Esophagus muscularis mucosa (tissue), 4 donors: Measurements from ENCODE around the gene SLFN5. TPM values are rescaled to one million over a fixed set of nuclear protein-coding genes. Genes with fewer than 3 reads are reported as not detected.

ENCODE experiments used
- DNase-seq: peaks from one replicate; pipeline ENCODE4 v3.0.0-alpha.2; 2017; ENCODE audit errors: extremely low spot score
- H3K27ac ChIP-seq, 4 donors: fragments of 200-600 bp; sonication (generic); replicated peaks in 1 of 4; 1 replicate in 3 of 4; 2 replicates in 1 of 4; pipeline ENCODE4 v1.5.1; 2016 to 2019; ENCODE audit warnings: mild to moderate bottlenecking in 1 of 4
- H3K27me3 ChIP-seq, 4 donors: fragments of 200-600 bp; sonication (generic); one replicate each; pipeline versions ENCODE4 v1.5.1 to v1.6.0; 2016 to 2019
- H3K36me3 ChIP-seq, 4 donors: fragments of 200-600 bp; sonication (generic); one replicate each; pipeline ENCODE4 v1.5.1; 2016 to 2019
- H3K4me1 ChIP-seq, 4 donors: fragments of 200-600 bp; sonication (generic); one replicate each; pipeline ENCODE4 v1.5.1; 2016 to 2019
- H3K4me3 ChIP-seq, 4 donors: fragments of 200-600 bp; sonication (generic); 1 replicate in 2 of 4; 2 replicates in 2 of 4; pipeline ENCODE4 v1.5.1; 2016 to 2019; ENCODE audit warnings: mild to moderate bottlenecking in 4 of 4, moderate library complexity in 1 of 4
- H3K9me3 ChIP-seq, 4 donors: fragments of 200-600 bp; sonication (generic); 1 replicate in 3 of 4; 2 replicates in 1 of 4; pipeline ENCODE4 v1.5.1; 2016 to 2019
- EP300 ChIP-seq: sonication (generic); formaldehyde crosslinking; IDR thresholded peaks from one replicate; pipeline ENCODE4 v1.6.1; 2017; ENCODE audit warnings: antibody characterized with exemption
- POLR2A ChIP-seq: fragments of 450-650 bp; IDR thresholded peaks from one replicate; pipeline ENCODE4 v1.6.1; 2017; ENCODE audit warnings: antibody characterized with exemption, moderate library complexity, mild to moderate bottlenecking, low read depth
- POLR2AphosphoS5 ChIP-seq, 2 donors: sonication (generic); formaldehyde crosslinking; IDR thresholded peaks; one replicate each; pipeline ENCODE4 v1.6.1; 2017; ENCODE audit warnings: antibody characterized with exemption in 2 of 2
- WGBS: methylation state at CpG from one replicate; pipeline ENCODE4 v1.1.5; 2018; 5-methylcytosine and 5-hydroxymethylcytosine counted together
- intact Hi-C: fragments of 100-400 bp; cut with DNase I; formaldehyde crosslinking; loops from one replicate; pipeline ENCODE4 v1.15.1; 2023
- total RNA-seq, 4 donors: library from RNA; depleted of rRNA; stranded (reverse); fragments of >200 nt; gene quantifications; one replicate each; pipeline versions ENCODE4 v1.1.0 to v1.2.1, GENCODE V29; 2016
- TF ChIP-seq, protein P1 (sequence below), 3 experiments: fragments of 200-600 bp in 2 of 3; fragments of 450-650 bp in 1 of 3; sonication (generic) in 2 of 3; IDR thresholded peaks; one replicate each; pipeline ENCODE4 v1.5.1; 2017 to 2019; ENCODE audit warnings: antibody characterized with exemption in 3 of 3, mild to moderate bottlenecking in 2 of 3, moderate library complexity in 1 of 3

The SLFN5 gene
- total RNA-seq, 4 donors from 2014 or later = 17.9 to 33.4 (median 26.9) TPM

DNA sequence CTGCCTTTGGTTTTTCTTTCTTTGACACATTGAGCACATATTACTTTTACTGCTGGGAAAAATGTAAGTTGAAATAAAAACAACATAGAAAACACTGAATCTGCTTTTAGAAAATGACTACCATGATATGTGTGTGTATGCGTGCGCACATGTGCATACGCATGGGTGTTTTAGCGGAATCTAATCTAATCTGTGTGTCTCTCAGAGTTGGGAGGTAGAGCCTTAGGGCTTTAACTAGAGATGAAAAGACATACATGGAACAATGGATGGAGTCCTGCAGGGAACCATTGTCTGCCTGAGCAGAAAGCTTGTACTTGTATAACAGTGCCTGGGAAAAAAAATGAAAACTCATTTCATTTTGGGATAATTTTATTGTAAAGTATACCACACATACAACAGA is 12.4 kb downstream of the SLFN5 start:
- Histone ChIP-seq H3K27me3 (no peaks in the 10 kb centered on the region), H3K36me3 (peaks cover 5 to 18% (median 9%) of the 10 kb centered on the region in 4 donors), H3K4me1 (peaks cover 43 to 70% (median 58%) of the 10 kb centered on the region in 4 donors), H3K9me3 (no peaks in the 10 kb centered on the region), H3K27ac (peak overlapping the region in 3 of 4 donors; percentile 79 to 85 (median 82)), H3K4me3 (no peak overlapping the region)
- DNase-seq = no peak
- TF ChIP-seq EP300 (no peak), POLR2A (no peak), POLR2AphosphoS5 (IDR thresholded peaks at IDR 0.05) (no peak)
- TF ChIP-seq, protein P1, sequence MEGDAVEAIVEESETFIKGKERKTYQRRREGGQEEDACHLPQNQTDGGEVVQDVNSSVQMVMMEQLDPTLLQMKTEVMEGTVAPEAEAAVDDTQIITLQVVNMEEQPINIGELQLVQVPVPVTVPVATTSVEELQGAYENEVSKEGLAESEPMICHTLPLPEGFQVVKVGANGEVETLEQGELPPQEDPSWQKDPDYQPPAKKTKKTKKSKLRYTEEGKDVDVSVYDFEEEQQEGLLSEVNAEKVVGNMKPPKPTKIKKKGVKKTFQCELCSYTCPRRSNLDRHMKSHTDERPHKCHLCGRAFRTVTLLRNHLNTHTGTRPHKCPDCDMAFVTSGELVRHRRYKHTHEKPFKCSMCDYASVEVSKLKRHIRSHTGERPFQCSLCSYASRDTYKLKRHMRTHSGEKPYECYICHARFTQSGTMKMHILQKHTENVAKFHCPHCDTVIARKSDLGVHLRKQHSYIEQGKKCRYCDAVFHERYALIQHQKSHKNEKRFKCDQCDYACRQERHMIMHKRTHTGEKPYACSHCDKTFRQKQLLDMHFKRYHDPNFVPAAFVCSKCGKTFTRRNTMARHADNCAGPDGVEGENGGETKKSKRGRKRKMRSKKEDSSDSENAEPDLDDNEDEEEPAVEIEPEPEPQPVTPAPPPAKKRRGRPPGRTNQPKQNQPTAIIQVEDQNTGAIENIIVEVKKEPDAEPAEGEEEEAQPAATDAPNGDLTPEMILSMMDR (IDR thresholded peaks at IDR 0.05) = no peak
- 98% methylated on average over 4 of the region's 4 CpGs for WGBS
- intact Hi-C loops = no loop called here

DNA sequence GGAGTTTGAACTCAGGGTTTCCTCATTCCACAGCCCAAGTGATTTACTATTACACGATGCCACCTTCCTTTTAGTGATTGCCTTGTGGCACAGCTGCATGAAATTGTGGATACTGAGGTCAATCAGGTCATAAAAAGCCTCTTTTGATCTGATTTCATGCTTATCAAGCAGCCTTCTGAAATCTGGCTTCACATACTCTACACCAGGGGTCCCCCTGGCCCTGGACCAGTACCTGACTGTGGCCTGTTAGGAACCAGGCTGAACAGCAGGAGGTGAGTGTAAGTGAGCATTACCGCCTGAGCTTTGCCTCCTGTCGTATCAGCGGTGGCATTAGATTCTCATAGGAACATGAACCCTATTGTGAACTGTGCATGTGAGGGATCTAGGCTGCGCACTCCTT is 13.8 kb downstream of the SLFN5 start:
- WGBS = 86% methylated on average over 5 of the region's 5 CpGs
- Histone ChIP-seq H3K36me3 (peaks cover 8 to 32% (median 15%) of the 10 kb centered on the region in 4 donors), H3K27me3 (no peaks in the 10 kb centered on the region), H3K9me3 (no peaks in the 10 kb centered on the region), H3K4me3 (no peak overlapping the region), H3K27ac (peak overlapping the region; percentile 14 to 53 (median 44)), H3K4me1 (peaks cover 43 to 70% (median 58%) of the 10 kb centered on the region in 4 donors)
- intact Hi-C loops = no loop called here
- TF ChIP-seq POLR2AphosphoS5 (IDR thresholded peaks at IDR 0.05) = no peak
- TF ChIP-seq EP300 = no peak
- TF ChIP-seq POLR2A = no peak
- no peak for DNase-seq

DNA sequence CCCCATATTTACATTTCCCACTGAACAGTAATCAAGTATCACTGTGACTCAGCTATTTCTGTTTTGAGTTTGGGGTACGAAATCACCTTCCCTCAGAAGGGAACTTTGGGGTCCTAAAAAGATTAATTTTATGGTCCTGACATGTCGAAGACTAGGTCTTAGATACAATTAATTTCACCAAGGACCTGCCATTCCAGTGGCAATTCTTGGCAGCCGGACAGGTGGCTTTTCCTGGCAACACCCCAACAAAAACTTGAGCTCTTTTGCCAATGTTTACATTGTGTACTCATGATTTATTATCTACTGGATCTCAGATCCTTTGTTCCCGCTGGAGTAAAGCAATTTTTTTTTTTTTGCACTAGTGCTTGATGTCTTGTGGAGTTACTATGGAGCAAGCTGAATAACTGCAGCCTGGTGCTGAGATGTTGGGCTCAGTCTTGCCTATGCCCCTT is 14.4 kb downstream of the SLFN5 start:
- DNase-seq = no peak
- H3K9me3 ChIP-seq = no peaks in the 10 kb centered on the region
- H3K27ac ChIP-seq = peak overlapping the region; percentile 14 to 46 (median 44)
- peaks cover 38 to 64% (median 54%) of the 10 kb centered on the region in 4 donors for H3K4me1 ChIP-seq
- TF ChIP-seq EP300 = no peak
- TF ChIP-seq, protein P1 (IDR thresholded peaks at IDR 0.05) = peak in 1 of 3 experiments; percentile 21
- TF ChIP-seq POLR2A = no peak
- peak; percentile 50 to 69 for TF ChIP-seq POLR2AphosphoS5 (IDR thresholded peaks at IDR 0.05)
- H3K27me3 ChIP-seq = no peaks in the 10 kb centered on the region
- peaks cover 12 to 38% (median 21%) of the 10 kb centered on the region in 4 donors for H3K36me3 ChIP-seq
- intact Hi-C loops = no loop called here
- 17% methylated on average over 4 of the region's 4 CpGs for WGBS
- H3K4me3 ChIP-seq = no peak overlapping the region

DNA sequence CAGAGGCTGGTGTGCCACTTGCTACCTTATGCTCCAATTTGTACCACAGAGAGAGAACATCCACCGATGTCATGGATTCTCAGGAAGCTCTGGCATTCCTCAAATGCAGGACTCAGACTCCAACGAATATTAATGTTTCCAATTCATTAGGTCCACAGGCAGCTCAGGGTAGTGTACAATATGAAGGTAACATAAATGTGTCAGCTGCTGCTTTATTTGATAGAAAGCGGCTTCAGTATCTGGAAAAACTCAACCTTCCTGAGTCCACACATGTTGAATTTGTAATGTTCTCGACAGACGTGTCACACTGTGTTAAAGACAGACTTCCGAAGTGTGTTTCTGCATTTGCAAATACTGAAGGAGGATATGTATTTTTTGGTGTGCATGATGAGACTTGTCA is 16.1 kb downstream of the SLFN5 start:
- Histone ChIP-seq H3K36me3 (peaks cover 25 to 54% (median 36%) of the 10 kb centered on the region in 4 donors), H3K4me1 (peaks cover 28 to 48% (median 39%) of the 10 kb centered on the region in 4 donors), H3K27ac (no peak overlapping the region), H3K4me3 (no peak overlapping the region), H3K27me3 (no peaks in the 10 kb centered on the region), H3K9me3 (no peaks in the 10 kb centered on the region)
- TF ChIP-seq, protein P1 (IDR thresholded peaks at IDR 0.05) = no peak
- TF ChIP-seq POLR2A (no peak), EP300 (no peak), POLR2AphosphoS5 (IDR thresholded peaks at IDR 0.05) (no peak)
- intact Hi-C loops = no loop called here
- DNase-seq = no peak
- WGBS = 80% methylated on average over 6 of the region's 6 CpGs

DNA sequence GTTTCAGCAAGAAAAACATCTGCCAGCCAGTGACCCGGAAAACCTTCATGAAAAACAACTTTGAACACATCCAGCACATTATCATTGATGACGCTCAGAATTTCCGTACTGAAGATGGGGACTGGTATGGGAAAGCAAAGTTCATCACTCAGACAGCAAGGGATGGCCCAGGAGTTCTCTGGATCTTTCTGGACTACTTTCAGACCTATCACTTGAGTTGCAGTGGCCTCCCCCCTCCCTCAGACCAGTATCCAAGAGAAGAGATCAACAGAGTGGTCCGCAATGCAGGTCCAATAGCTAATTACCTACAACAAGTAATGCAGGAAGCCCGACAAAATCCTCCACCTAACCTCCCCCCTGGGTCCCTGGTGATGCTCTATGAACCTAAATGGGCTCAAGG is 22.2 kb downstream of the SLFN5 start:
- peaks cover 43 to 69% (median 56%) of the 10 kb centered on the region in 4 donors for H3K36me3 ChIP-seq

More for the DNA sequence above, 22.2 kb downstream of the SLFN5 start:
- peak; percentile 68 for DNase-seq
- Histone ChIP-seq H3K9me3 (no peaks in the 10 kb centered on the region), H3K4me3 (no peak overlapping the region), H3K27ac (no peak overlapping the region), H3K4me1 (no peaks in the 10 kb centered on the region), H3K27me3 (no peaks in the 10 kb centered on the region)
- TF ChIP-seq EP300 (no peak), POLR2AphosphoS5 (IDR thresholded peaks at IDR 0.05) (no peak), POLR2A (no peak)
- TF ChIP-seq, protein P1 (IDR thresholded peaks at IDR 0.05) = no peak
- 91% methylated on average over 5 of the region's 5 CpGs for WGBS
- intact Hi-C loops = no loop called here
